Activated naive CD4-positive, alpha-beta T cell treated with anti-CD3 and anti-CD28 coated beads, Interleukin-2, amount 50 U/mL, for 16 hours (primary cell): ENCODE data around the gene PRKAB1.

Experiments
- DNase-seq: peaks from one replicate; pipeline ENCODE4 v3.0.0-alpha.2; 2020

Gene PRKAB1

DNA sequence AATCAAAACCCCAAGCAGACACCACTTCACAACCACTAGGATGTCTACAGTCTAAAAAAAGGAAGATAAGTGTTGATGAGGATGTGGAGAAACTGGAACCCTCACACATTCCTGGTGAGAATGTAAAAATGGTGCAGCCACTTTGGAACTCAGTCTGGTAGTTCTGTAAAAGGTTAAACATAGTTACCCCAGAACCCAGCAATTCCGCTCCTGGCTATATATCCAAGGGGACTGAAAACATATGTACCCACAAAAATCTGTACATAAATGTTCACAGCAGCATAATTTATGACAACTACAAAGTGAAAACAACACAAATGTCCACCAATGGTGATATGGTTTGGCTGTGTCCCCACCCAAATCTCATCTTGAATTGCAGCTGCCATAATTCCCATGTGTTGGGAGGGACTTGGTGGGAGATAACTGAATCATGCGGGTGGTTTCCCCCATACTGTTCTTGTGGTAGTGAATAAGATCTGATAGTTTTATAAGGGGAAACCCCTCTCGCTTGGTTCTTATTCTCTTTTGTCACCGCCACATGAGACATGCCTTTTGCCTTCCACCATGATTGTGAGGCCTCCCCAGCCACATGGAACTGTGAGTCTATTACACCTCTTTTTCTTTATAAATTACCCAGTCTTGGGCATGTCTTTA, 46.8 kb downstream of the PRKAB1 start:
- no peak for DNase-seq

DNA sequence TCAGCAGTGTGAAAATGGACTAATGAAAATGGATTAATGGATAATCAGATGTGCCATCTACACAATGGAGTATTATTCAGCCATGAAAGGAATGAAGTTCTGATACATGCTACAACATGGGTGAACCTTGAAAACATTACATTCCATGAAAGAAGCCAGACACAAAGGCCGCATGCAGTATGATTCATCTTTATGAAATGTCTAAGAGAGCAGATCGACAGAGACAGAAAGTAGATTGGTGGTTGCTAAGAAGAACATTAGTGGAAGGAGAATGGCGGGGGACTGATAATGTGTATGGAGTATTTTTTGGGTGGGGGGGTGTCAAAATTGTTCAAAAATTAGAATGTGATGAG, 47.3 kb downstream of the PRKAB1 start:
- DNase-seq = no peak

DNA sequence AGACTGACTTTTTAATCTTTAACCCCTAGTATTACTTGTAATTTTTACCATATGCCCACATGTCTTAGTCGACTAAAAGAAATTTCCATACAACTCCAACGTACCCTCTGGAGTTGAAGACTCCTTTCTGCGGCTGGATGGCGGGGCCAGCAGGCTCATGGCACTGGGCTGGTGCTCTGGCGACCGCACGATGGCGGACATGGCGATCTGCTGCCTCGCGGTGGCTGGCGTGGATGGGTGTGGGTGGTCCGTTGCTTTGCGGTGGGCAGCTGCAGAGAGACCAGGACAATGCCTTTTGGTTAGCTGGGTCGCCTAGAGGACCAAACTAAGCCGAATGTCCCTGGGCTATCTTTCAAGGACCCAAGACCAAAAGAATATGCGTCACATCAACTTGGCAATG, 50.2 kb downstream of the PRKAB1 start:
- no peak for DNase-seq

DNA sequence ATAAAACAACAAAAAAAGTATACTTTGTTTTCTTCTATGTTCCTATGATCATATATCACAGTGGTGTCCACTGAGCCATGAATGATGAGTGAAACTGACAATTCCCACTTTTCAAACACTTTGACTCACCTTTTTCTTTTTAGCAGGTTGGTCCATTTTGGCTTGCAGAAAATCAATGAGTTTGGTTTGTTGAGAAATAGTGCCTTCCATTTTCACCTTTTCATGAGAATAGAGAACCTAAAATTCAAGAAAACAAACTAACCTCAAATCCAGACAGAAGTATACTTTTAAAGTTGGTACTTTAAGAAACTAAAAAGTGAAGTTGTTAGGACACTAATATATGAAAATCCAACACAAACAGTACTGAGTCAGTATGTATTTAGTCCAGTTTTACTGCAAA, 52.4 kb downstream of the PRKAB1 start:
- no peak for DNase-seq

DNA sequence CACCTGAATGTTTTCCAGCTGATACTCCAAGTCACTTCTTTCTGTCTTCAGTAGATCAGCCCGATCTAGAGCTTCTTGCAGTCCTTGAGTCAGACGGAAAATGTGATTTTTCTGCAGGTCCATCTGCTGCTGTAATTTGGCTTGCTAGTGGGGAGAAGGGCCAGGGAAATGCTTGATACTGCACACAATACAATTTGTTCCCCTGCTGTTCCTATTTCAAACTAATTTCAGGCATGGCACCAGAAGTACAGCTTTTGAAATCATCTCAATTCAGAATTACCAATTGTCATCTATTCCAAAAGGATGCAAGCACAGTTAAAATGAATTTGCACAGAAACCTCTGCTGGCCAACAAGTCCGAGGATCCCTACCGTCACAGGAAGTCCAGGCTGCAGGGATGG, 53.4 kb downstream of the PRKAB1 start:
- DNase-seq = no peak

DNA sequence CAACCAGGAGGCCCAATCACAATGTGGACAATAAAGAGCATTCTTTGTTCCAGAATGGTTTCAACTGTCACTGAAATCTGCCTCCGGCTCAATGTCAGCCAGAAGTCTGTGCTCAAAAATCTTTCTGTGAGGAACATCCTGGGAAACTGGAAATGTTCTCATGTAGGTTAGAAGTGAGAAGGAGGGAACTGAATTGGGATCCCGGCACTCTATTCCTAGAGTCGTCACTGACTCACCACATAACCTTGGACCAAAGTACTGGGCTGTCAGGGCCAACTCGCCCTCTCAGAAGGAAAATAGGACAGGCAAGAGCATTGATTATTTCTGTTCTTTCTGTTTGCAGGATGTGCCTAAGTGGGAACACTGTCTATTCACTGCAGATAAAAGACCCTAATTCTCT, 57.6 kb downstream of the PRKAB1 start:
- no peak for DNase-seq

DNA sequence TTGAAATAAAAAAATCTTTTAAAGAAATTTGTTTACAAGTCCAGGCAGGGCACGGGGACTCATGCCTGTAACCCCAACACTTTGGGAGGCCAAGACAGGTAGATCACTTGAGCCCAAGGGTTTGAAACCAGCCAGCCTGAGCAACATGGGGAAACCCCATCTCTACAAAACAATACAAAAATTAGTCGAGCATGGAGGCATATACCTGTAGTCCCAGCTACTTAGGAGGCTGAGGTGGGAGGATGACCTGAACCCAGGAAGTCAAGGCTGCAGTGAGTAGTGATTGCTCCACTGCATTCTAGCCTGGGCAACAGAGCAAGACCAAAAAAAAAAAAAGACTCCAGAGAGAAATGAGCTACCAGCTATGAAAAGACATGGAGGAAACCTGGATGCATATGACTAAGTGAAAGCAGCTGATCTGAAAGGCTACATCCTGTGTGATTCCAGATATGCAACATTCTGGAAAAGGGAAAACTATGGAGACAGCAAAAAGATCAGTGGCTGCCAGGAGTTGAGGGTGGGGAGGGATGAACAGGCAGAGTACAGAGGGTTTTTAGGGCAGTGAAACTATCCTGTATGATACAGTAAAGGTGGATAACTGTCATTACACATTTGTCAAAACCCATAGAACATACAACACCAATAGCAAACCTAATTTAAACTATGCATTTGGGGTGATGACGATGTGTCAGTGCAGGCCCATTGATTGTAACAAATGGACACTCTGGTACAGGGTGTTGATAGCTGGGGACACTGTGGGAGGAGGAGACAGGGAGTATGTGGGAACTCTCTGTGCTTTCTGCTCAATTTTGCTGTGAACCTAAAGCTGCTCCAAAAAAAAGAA, 59.9 kb downstream of the PRKAB1 start:
- no peak for DNase-seq

DNA sequence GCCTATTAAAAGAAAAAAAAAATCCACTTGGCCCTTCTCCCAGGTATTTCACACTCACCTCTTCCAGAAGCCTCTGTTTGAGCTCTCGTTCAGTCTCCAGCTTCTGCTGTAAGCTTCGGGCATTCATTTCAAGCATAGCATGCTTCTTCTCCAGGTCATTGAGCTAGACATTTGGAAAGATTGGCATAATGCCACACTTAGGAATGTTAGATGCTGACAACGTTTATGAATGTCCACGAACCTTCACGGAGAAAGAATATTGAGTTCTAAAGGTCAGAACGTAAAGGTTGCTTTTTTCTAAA, 60.5 kb downstream of the PRKAB1 start:
- no peak for DNase-seq

DNA sequence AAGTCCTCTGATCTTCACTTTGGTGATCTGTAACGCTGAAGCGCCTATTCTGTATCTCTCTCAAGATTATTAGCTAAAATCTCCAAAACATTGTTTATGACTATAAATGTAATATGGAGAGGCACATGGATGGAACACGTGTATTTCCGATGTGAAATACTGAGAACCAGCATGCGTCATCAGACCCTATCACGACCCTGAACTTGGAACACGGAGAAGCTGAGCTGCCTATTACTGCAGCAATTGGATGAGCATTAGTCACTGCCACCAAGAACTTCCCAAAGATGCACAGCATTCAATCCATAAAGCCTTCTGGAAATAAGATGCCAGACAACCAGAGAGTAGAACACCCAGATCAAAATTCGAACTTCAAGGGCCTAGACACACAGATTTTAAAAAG, 61.9 kb downstream of the PRKAB1 start:
- no peak for DNase-seq

DNA sequence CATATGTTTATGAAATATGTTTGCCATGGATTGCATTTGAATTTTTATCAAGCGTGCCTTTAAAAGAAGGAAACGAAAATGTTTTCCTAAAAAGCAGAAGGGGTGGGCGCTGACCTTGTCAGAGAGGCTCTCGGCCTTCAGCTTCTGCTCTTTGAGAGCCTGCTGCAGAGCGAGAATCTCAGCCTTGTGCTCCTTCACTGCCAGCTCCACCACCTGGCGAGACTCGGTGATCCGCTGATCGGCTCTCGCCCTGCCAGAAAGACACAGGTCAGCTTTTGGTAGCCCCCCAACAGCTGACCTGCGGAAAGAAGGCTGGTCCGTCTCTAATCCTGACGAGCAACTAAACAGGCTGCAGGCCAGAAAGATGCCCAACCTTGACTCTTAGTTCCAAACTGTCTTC, 62.4 kb downstream of the PRKAB1 start:
- DNase-seq = no peak
